Breast epithelium (tissue), 3 donors: ENCODE results near the gene TRAPPC6A.

ENCODE experiments used
- CTCF ChIP-seq, 3 donors: fragments of 450-650 bp; IDR thresholded peaks; one replicate each; pipeline ENCODE4 v1.5.1; 2016 to 2017; ENCODE audit warnings: antibody characterized with exemption in 3 of 3, mild to moderate bottlenecking in 3 of 3, moderate library complexity in 3 of 3
- POLR2AphosphoS5 ChIP-seq, 3 donors: sonication (generic); formaldehyde crosslinking; IDR thresholded peaks; one replicate each; pipeline ENCODE4 v1.6.1; 2017; ENCODE audit warnings: antibody characterized with exemption in 3 of 3

GRCh38 chr19:45164577-45165335 is 13.3 kb downstream of the TRAPPC6A start:
- TF ChIP-seq CTCF (IDR thresholded peaks at IDR 0.05) (no peak), POLR2AphosphoS5 (IDR thresholded peaks at IDR 0.05) (no peak)
